ENCODE measurements around the gene ZNF746.

ZNF746 gene

DNA sequence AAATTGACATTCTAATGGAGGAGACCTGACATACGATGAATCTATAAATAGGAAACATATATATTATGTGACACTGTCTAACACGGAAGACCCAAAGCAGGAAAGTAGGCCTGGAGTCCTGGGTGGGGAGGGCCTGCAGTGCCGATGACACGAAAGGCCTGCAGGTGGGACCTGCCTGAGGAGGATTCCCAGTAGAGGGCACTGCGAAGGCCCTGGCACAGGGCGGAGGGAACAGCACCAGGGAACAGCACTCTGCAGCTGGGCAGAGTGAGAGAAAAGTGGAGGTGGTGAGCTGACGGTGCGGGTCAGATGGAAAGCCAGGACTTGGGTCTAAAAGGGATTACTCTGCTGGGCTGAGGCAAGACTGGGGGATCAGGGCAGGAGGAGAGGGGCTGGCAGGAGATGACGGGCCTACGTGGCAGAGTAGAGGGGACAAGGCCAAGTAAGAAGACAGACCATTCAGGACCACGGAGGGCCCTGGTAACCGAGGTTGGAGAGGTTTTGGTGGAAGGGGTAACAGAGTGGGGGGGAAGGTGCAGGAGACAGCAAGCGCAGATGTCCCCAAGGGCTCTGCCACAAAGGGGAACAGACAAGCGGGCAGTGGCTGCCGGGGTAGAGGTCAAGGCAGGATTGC lies 8.1 kb downstream of the ZNF746 start:
- DNase-seq, result no peak

DNA sequence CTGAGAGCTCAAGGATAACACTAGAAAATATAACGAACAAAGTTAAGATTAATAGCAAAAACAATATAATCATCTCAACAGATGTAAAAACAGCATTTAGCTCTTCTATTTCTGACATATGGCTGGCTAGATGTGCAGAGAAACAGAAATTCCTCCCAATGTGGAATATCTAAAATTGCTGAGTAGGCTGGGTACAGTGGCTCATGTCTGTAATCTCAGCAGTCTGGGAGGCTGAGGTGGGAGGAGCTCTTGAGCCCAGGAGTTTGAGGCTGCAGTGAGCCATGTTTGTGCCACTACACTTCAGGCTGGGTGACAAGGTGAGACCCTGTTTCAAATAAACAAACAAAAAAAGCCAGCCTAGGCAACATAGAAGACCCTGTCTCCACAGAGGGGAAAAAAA lies 18.0 kb downstream of the ZNF746 start:
- no peak for DNase-seq

DNA sequence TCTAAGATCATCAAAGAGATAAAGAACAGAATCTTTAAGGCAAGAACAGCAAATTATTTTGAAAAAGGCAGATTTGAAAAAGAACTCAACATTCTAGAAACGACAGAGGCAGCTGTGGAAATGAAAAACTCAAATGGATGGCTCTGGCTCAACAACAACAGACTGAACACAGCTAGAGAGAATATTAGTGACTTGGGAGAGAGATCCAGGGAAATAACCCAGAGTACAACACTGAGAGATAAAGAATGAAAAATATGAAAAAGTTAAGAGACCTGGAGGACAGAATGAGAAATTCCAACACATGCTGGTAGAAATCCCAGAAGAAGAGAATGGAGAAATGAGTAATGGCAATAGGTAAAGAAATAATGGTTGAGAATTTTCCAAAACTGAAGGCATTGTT lies 18.9 kb downstream of the ZNF746 start:
- no peak for DNase-seq

DNA sequence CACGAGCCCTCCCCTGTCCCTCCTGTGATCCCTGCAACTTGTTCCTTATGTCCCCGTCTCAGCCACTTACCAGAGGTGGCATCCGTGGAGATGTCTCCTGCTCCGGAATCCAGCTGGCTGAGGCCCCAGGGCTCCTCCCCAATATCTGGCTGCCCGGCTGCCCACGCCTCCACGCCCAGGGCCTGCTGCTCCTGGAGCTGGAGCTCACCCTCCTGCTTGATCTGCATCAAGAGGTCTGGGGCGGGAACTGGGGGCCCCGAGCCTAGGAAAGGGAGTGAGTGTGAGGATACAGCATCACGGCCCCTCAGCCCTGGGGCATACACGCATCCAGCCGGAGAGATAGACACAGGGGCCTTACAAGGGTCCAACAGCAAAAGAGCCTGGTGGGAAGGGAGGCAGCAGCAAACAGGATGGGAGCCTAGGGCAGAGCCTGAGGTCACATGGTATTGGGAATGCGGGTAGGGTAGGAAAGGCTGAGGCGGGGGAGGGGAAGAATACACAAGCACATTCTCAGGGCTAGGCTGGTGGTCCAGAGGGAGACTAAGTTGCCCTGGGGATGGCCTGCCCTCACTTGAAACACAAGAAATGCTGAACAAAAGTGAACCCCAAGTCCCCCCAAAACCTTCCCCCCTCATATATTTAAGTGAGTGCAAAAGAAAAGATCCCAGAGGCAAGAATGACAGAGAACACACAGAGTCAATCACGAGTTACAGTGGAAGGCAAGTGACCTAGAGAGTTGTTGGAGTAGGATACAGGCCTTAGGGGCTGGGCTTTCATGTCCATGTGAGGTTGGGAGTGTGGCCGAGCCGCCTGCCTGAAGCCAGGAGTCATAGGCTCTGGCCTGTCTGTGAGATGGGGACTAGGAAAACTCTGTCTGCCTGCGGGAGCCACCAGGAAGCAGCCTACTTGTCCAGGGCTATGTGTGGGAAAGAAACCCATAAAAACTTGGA lies 19.8 kb downstream of the ZNF746 start:
- no peak for DNase-seq

DNA sequence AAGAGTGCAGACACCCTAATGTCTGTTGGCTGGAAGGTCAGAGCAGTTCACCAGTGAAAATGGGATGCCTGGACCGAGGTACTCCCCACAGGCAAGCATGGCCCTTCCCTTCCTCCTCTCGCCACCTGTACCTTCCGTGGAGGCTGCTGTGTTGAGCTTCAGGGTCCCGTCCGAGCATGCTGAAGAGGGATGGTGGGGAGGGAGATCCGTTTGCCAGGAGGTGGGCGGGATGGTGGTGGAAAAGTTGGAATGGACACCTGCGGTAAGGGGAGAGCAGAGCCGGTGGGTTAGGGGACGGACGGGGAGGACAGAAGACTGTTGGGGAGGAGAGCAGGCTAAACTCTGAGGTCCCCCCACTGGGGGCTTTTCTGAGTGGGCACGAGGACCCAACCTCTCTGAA lies 20.8 kb downstream of the ZNF746 start:
- DNase-seq, result no peak

DNA sequence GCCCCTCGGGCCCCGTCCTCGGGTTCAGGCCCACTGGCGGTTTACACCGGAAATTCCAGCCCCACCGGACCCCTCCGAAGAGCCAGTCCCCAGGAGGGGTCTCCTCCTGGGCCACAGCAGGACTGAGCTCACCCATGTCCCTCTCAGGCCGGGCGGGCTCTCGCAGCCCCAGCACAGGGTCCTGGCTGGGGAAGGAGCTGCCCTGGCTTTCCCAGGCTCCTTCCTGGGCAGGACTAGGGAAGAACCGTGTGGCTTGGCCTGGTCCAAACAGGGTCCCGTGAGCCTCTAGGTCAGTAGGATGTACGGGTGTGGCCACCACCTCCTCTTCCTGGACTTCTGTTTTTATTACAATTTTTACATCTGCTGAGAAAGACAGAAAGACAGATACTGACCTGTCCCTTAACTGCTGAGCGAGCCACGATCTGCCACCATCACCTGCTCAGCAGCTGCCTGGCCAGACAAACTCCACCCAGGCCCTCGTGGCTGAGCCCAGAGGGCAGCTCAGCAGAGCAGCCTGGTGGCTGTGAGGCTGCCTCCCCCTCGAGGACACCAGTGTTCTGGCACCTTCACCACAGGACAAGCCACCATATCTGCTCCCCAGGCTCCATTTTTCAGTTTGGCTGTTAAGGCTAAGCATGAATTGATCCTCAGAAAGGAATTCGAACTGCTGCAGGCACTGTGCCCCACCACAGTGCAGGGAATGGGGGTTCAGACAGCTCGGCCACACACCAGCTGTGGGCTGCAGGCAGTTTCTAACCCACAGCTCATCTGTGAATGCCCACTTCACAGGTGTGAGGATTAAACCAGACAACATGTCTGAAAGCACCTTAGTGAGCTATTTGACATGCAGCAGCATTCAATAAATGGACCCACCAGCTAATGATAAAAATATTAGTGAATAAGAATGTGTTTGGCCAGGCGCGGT lies 22.2 kb downstream of the ZNF746 start:
- no peak for DNase-seq

DNA sequence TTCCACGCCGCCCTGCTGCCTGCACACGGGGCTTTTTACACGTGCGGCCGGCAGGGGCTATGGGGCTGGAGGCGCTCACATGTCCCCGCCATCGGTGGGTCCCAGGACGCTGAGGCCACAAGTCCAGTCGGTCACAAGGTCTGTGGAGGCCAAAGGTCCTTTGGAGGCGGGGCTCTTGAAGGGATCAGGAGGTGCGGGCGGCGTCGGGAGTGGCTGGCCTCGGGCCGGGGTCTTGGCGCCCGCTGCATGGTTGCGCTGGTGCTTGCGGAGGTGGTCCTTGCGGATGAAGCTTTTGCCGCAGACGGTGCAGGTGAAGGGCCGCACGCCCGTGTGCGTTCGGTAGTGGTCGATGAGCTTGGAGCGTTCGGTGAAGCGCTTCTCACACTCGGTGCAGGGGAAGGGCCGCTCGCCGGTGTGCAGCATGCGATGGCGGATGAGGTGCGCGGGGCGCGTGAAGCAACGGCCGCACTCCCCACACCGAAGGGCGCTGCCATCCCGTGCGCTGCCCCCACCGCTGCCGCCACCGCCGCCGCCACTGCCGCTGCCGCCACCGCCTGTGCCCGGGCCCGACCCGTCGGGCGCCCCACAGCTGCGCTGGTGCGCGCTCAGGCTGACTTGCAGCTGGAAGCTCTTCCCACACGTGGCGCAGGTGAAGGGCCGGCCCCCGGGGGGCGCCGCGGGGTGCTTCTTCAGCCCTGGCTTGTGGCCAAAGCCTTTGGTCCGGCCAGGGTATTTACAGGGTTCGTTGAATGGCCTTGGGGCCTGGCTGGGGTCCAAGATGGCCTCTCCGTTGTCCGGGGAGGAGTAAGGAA lies 23.1 kb downstream of the ZNF746 start:
- no peak for DNase-seq

DNA sequence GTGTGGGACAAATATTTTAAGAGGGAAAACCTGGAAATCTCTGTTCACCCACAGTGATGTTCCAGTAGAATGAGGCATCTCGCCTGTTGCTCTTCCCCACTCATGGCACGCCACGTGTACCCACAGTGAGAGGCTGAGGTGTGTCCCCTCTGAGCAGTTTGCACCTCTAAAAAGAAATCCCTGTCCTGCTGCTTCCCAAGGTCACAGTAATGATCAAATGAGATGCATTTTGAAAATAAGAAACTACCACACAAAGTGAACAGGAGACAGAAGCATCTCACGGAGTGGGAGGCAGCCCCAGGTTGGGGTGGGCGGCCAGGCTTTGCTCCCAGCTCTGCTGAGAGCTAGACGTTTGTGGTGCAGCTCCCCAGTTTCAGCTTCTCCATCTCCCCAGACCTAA lies 24.4 kb downstream of the ZNF746 start:
- no peak for DNase-seq

DNA sequence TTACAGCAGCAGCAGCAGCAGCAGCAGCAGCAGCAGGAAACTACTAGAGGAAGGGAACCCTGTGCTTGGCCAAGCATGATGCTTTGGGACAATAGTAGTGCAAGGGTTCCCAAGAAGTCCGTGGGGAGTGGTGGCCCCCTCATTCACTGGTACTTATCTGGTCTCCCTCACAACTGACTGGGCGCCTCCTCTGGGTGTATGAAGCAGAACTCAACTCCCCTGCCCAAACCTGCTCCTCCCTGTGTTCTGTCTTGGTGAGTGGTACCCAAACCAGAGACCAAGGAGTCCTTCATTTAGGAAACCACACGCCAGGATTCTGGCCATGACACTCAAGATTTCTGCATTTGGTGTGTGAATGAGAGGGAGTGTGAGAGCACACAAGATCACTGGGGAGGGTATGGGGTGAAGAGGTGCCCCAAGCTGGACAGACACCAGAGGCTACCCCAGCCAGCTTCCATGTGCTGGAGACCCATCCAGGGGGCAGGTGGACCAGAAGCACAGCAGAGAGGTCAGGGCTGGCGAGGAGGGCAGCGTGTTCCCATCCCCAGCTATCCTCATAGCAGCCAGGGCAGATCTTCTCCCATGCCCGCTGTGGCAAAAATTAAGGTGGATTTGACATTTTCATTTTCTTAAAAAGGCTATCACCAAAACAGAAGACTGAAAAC lies 26.2 kb downstream of the ZNF746 start:
- no peak for DNase-seq

DNA sequence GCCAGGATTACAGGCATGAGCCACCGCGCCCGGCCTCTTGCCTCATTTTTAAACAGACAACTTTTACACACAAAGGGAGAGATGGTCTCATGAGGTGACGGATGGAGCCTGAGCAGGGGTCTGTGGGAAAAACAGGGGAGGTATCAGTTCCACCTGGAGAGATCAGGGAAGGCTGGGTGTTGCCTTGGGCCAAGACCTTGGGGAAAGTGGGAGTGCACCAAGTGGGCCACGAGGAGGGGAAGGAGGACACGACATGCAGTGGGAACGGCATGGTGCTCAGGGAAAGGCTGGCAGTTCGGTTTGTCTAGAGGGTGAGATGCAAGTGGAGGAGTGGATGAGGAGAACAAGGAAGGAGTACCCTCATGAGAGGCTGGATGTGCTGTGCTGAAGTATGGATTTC lies 27.8 kb downstream of the ZNF746 start:
- no peak for DNase-seq

DNA sequence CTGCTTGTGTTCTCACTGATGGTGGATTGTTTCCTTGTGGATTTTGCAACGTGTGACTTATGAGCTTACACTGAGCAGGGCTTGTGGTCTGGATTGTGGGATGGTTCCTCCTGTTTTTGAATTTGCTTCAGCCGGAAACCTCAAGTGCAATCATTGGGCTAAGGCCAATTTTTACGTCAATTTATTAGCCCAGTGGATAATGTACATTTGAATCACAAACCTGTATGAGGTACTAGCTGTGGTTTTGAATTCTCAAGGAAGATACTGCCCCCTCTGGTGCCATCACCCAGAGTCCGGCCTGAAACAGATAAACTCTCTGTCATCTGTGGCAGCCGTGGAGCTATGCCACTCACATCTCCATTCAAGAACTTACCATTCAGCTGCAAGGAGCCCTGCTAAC lies 29.4 kb downstream of the ZNF746 start:
- DNase-seq, result no peak

DNA sequence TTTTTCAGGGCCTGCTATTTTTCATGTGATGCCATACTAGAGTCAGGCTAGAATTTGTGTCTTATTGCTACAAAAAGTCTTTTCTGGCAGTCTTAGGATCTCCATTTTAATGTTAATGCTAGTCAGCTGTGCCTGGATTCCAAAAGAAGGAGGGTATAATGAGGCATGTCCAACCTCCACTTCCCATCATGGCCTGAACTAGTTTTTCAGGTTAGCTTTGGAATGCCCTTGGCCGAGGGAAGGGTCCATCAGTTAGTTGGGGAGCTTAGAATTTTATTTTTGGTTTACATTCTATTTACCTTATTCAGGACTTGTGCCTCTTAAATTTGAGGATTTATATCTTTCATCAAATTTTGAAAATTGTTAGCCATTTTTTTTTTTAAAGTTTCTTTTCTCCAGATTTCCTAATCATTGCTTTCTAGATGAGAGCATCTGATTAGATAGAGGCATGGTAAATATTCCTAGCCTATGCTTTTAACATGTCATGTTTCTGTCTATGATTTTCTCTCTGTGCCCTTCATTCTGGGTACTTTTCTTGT lies 30.2 kb downstream of the ZNF746 start:
- DNase-seq, result no peak

DNA sequence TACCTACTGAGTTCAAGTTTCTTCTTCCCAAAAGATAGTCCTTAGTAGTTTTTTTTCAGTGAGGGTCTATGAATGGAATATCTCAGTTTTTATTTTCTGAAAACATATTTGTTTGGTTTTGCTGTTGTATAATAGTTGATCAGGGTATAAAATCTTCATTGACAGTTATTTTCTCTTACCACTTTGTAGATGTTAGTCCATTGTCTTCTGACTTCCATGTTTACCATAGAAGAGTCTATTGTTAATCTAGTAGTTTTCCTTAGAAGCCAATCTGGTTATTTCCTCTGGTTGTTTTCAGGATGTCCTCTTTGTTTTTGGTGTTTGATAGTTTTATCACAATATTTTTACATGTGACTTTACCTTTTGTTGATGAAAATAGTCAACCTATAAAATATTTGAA lies 31.2 kb downstream of the ZNF746 start:
- no peak for DNase-seq

DNA sequence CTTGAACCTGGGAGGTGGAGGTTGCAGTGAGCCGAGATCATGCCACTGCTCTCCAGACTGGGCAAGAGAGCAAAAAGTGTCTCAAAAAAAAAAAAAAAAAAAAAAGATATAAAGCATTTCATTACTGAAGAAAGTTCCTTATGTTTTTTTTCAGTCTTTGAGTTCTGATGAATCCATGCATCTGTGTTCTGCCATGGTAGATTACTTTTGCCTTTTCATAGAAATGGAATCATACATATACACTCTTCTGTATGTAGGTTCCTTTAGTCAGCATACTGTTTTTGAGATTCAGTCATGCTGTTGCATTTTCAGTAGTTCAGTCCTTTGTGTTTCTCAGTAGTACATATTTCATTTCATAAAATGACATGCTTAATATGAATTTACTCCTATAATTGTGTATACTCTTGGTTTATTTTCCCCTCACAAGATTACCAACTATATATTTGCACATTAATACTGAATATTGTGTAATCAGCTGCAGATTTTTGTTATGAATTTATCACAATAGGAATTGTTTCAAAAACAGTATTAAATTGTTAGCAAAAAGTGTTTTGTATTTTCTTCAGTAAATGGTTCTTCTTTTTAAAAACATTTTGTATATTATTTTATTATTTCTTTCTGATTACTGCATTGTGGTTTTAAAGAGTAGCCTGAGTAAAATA lies 34.0 kb downstream of the ZNF746 start:
- no peak for DNase-seq

DNA sequence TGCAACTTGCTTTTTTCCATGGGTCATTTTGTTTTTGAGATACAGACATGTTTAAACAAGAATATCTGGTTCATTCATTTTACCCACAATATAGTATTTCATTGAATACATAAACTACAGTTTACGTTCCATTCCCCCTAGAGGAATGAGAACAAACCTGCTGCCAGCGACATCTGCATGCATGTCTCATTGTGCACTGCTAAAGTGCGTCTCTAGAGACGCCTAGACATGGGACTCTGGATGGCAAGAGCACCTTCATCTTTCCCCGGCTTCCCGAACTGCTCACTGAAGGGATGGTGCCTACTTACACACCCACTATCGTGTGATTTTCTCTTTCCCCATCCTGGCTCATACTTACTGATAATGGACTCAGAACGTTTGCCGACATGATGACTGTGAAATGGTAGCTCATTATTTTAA lies 35.5 kb downstream of the ZNF746 start:
- no peak for DNase-seq

DNA sequence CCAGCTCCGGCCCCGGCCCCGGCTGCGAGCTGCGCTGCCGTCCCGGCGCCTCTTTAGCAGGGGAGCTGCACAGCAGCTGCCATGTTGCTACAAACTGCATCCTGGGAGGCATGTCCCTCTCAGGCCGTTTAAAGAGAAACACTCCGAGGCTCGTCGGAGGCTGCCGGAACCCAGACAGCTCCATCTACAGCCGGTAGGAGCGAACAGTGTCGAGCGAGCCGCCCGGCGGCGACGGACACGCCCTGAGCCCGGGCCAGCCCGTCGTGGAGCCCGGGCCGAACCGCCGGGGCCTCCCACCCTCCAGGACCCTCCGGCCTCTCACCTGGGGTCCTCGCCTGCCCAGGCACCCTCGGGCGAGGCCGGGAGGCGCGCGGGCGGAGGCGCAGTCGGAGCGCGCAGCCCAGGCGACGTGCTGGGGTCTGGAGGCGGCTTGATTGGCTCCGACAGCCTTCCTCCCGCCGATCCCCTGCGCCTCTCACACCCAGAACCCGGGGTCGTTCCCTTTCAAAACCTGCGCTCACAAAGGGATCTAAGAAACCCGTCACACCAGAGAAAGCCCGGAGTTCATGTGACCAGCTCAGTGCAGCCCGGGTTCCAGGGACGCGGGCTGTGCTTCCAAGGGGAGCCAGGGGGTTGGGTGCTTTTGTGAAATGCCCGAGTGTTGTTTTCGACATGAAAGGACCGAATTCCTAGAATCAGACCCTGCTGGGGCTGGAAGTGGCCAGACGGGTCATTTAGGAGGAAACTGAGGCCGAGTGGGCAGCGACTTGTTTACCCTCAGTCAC lies 36.9 kb downstream of the ZNF746 start, which contains the start of gene ZNF777:
Gene ZNF777, minus strand, starts transcription at position 570 of the 785 bp plus-strand sequence. CDS start 5,040 bp downstream, outside the sequence.
- peak; percentile 84 for DNase-seq

DNA sequence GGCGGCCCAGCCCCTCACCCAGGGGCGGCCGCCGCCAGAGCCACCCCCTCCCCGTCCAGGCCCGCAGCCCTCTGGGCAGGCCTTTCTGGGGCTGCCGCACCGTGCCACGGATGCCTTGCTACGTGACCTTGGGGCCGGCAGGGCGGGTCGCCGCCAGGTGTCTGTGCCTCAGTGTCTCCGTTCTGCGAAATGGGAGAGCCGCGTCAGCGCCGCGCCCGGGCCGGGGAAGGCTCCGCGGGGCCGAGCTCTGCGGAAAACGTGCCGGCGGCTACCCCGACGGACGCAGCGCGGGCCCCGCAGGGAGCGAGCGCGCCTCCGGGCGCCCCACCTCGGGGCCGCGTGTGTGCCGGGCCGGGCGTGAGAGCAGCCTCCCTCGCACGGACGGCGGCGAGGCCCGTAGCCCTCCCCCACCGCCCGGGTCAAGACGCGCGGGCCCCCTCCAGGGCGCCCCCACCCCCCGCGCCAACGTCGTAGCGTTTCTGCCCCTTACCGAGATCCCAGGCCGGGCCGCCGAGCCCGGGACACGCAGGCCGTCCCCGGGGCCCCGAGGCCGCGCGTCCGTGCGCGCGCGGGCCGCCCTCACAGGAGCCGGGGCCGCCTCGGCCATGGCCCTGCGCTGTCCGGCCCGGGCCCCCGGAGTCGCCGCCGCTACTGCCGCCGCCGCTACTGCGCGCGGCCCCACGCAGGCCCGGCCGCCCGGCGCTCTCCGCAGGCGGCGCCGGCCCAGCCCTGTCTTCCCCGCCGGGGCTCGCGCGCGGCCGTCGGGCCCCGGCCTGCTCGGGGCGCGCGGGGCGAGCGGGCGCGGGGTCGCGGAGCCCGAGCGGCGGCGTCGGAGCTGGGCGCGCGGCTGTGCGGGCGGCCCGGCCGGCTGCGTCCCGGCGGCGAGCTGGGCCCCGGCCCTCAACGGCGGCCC lies 37.8 kb downstream of the ZNF746 start:
- no peak for DNase-seq

DNA sequence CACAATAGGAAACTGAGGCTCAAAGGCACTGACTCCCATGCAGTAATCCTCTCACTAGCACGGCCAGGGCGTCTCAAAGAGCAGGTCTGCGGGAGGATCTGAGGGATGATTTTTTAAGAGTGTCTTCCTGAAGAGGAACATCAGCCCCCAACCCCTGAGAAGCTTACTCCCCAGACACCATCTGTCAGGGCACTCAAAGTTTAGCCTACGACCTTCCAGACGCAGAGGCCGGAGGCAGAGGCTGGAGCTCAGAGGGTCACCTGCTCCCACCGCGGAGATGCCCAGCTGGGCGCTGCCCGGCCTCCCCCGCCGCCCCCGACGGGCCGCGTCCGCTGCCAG lies 38.4 kb downstream of the ZNF746 start:
- no peak for DNase-seq

DNA sequence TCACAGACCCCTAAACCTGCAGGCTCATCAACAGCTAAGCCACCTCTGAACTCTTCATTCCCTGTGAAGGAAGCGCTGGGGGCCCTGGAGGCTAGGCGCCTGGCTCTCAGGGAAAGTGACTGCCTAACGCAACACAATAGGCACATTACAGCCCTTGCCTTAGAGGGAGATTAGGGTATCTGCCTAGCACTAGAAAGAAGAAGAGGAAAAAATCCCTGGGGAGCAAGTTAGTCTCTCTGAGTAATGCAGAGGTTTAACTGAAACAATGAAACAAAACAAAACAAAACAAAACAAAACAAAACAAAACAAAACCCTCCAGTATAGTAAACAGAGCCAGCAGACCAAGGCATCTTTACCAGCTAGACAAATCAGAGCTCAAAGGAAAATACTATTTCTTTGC lies 39.4 kb downstream of the ZNF746 start:
- DNase-seq, result no peak
